PC-3 (cell line): ENCODE measurements around the gene GTF2H1.

ENCODE experiments used
- EZH2 ChIP-seq: fragments of 300-600 bp; sonication (generic); IDR thresholded peaks from one replicate; pipeline ENCODE4 v1.6.1; 2017; ENCODE audit warnings: antibody characterized with exemption, mild to moderate bottlenecking, low read length; ENCODE audit not compliant: unreplicated experiment
- EZH2phosphoT487 ChIP-seq: fragments of 300-600 bp; sonication (generic); IDR thresholded peaks from 2 replicates; pipeline ENCODE4 v1.6.1; 2018; ENCODE audit warnings: mild to moderate bottlenecking, antibody characterized with exemption, low read length, borderline replicate concordance
- TF ChIP-seq, protein P1 (sequence below): fragments of 300-600 bp; sonication (generic); conservative IDR thresholded peaks from 2 replicates; pipeline ENCODE4 v1.5.1; 2017; ENCODE audit warnings: antibody characterized with exemption, low read depth, mild to moderate bottlenecking, low read length

DNA sequence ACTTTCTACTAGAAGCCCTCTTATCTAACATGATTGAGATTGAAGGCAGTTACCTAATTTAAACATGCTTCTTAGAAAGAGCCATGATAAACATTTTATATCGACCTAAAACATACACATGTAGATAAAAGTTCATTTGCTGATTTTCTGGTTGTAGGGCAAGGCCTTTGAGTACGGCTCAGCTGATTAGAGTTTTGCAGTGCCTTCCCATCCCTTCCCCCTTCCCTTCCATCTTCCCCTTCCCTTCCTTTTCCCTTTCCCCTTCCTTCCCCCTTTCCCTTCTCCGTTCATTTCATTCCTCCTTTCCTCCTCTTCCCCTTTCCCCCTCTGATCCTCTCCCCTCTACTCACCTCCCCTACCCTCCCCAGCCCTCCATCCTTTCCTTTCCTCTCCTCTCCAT, 94.1 kb downstream of the GTF2H1 start:
- TF ChIP-seq, protein P1, sequence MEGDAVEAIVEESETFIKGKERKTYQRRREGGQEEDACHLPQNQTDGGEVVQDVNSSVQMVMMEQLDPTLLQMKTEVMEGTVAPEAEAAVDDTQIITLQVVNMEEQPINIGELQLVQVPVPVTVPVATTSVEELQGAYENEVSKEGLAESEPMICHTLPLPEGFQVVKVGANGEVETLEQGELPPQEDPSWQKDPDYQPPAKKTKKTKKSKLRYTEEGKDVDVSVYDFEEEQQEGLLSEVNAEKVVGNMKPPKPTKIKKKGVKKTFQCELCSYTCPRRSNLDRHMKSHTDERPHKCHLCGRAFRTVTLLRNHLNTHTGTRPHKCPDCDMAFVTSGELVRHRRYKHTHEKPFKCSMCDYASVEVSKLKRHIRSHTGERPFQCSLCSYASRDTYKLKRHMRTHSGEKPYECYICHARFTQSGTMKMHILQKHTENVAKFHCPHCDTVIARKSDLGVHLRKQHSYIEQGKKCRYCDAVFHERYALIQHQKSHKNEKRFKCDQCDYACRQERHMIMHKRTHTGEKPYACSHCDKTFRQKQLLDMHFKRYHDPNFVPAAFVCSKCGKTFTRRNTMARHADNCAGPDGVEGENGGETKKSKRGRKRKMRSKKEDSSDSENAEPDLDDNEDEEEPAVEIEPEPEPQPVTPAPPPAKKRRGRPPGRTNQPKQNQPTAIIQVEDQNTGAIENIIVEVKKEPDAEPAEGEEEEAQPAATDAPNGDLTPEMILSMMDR: no peak
- no peak for TF ChIP-seq EZH2
- no peak for TF ChIP-seq EZH2phosphoT487
